ENCODE results near the gene APC. TPM values are rescaled to one million over a fixed set of nuclear protein-coding genes. Genes with fewer than 3 reads are reported as not detected.
A peak's percentile ranks its signal among the peaks of the same experiment; 100 is the strongest.

Gene APC
- total RNA-seq, 1 experiment from 2014 or later = 40.0 TPM

GRCh38 chr5:112776301-112776856 is 38.7 kb downstream of the APC start (continued):
- no peak for TF ChIP-seq ZNF232 (CRISPR knock-in tag; IDR thresholded peaks at IDR 0.05)
- TF ChIP-seq CTCF (IDR thresholded peaks at IDR 0.05) = no peak

- no peak for TF ChIP-seq ZNF423 (CRISPR knock-in tag; IDR thresholded peaks at IDR 0.05)
- TF ChIP-seq NFATC4 (CRISPR knock-in tag; IDR thresholded peaks at IDR 0.05) = no peak
- TF ChIP-seq E2F4 (CRISPR knock-in tag; IDR thresholded peaks at IDR 0.05; ENCODE audit: borderline replicate concordance, low read depth) = no peak
- no peak for TF ChIP-seq ZNF281 (CRISPR knock-in tag; IDR thresholded peaks at IDR 0.05)
- TF ChIP-seq OVOL2 (CRISPR knock-in tag; IDR thresholded peaks at IDR 0.05; ENCODE audit: borderline replicate concordance) = no peak
- TF ChIP-seq HMGA2 (CRISPR knock-in tag; IDR thresholded peaks at IDR 0.05) = no peak
- no peak for TF ChIP-seq TP53 (CRISPR knock-in tag; IDR thresholded peaks at IDR 0.05)
- no peak for TF ChIP-seq KAT7 (CRISPR knock-in tag; IDR thresholded peaks at IDR 0.05; ENCODE audit: borderline replicate concordance)
- no peak for DNase-seq (ENCODE audit: low spot score)
- POLR2A ChIA-PET = no interaction called here
- H3K27ac Mint-ChIP-seq = no peak overlapping the region
- peaks cover 7% of the 10 kb centered on the region for H3K4me1 Mint-ChIP-seq
- no peaks in the 10 kb centered on the region for H3K9me3 Mint-ChIP-seq
- no peaks in the 10 kb centered on the region for H3K27me3 Mint-ChIP-seq (ENCODE audit: low read depth)
- CTCF ChIA-PET = interaction anchor here (1.4 kb wide), 1 partner anchor 69 kb away, joined by 5 read pairs; no protein-coding TSS in a partner anchor
- no peak for ATAC-seq
- peaks cover 16% of the 10 kb centered on the region for H3K36me3 Mint-ChIP-seq
- H3K4me3 Mint-ChIP-seq = no peak overlapping the region
These were observed 41.8 kb downstream of the APC start for GRCh38 chr5:112779531-112779930.

GRCh38 chr5:112784726-112785125 is 47.0 kb downstream of the APC start:
- POLR2A ChIA-PET = no interaction called here
- TF ChIP-seq ZNF281 (CRISPR knock-in tag; IDR thresholded peaks at IDR 0.05) = no peak
- no peak for TF ChIP-seq SOX15 (CRISPR knock-in tag; IDR thresholded peaks at IDR 0.05)
- TF ChIP-seq RELA (CRISPR knock-in tag; IDR thresholded peaks at IDR 0.05; ENCODE audit: borderline replicate concordance) = no peak
- TF ChIP-seq CREB1 (CRISPR knock-in tag; IDR thresholded peaks at IDR 0.05) = no peak
- TF ChIP-seq SP1 (CRISPR knock-in tag; conservative IDR thresholded peaks at IDR 0.05) = no peak
- peaks cover 13% of the 10 kb centered on the region for H3K36me3 Mint-ChIP-seq
- H3K27ac Mint-ChIP-seq = peak overlapping the region; percentile 63
- DNase-seq (ENCODE audit: low spot score) (no peak), ATAC-seq (peak; percentile 55; the same call in 1 of the 2 replicates)
- H3K9me3 Mint-ChIP-seq = no peaks in the 10 kb centered on the region
- CTCF ChIA-PET = interaction anchor here (0.8 to 2.0 kb wide), 2 partner anchors 64 to 93 kb away, joined by 4 to 7 read pairs; no protein-coding TSS in a partner anchor
- no peak overlapping the region for H3K4me3 Mint-ChIP-seq
- peaks cover 7% of the 10 kb centered on the region for H3K4me1 Mint-ChIP-seq
- no peaks in the 10 kb centered on the region for H3K27me3 Mint-ChIP-seq (ENCODE audit: low read depth)

All from WTC11 (cell line).